MM.1S (cell line): ENCODE measurements around the gene DTD1.

Source experiments
- DNase-seq: peaks from one replicate; pipeline ENCODE4 v3.0.0-alpha.2; 2015
- H2AFZ ChIP-seq: fragments of 300-600 bp; sonication (generic); 2 replicates; pipeline ENCODE4 v1.6.0; 2016; ENCODE audit warnings: antibody characterized with exemption, low read length
- H3F3A ChIP-seq: fragments of 300-600 bp; sonication (generic); 2 replicates; pipeline ENCODE4 v1.6.1; 2016; ENCODE audit warnings: mild to moderate bottlenecking, antibody characterized with exemption, low read length, moderate library complexity, mixed read lengths; ENCODE audit not compliant: insufficient read depth
- H3K27ac ChIP-seq: fragments of 300-600 bp; sonication (generic); 2 replicates; pipeline ENCODE4 v1.5.1; 2016; ENCODE audit warnings: mild to moderate bottlenecking, low read length
- H3K27me3 ChIP-seq: fragments of 300-600 bp; sonication (generic); replicated peaks from 2 replicates; pipeline ENCODE4 v1.6.0; 2016; ENCODE audit warnings: low read length; ENCODE audit not compliant: insufficient read depth
- H3K36me3 ChIP-seq: fragments of 300-600 bp; sonication (generic); replicated peaks from 2 replicates; pipeline ENCODE4 v1.6.1; 2016; ENCODE audit warnings: mild to moderate bottlenecking, low read length, mixed read lengths; ENCODE audit not compliant: insufficient read depth
- H3K4me1 ChIP-seq: fragments of 300-600 bp; sonication (generic); 2 replicates; pipeline ENCODE4 v1.6.1; 2016; ENCODE audit warnings: low read length, mixed read lengths
- H3K4me2 ChIP-seq: fragments of 300-600 bp; sonication (generic); 2 replicates; pipeline ENCODE4 v1.6.0; 2016; ENCODE audit warnings: low read depth, low read length
- H3K4me3 ChIP-seq: fragments of 300-600 bp; sonication (generic); 2 replicates; pipeline ENCODE4 v1.5.1; 2016; ENCODE audit warnings: low read length, mixed read lengths
- H3K79me2 ChIP-seq: fragments of 300-600 bp; sonication (generic); 2 replicates; pipeline ENCODE4 v1.6.1; 2016; ENCODE audit warnings: mixed run types, low read length, mixed read lengths
- H3K9ac ChIP-seq: fragments of 300-600 bp; sonication (generic); 2 replicates; pipeline ENCODE4 v1.6.1; 2016; ENCODE audit warnings: low read length, mixed read lengths
- H3K9me2 ChIP-seq: fragments of 300-600 bp; sonication (generic); replicated peaks from 2 replicates; pipeline ENCODE4 v1.6.1; 2016; ENCODE audit warnings: mild to moderate bottlenecking, low read length, mixed read lengths; ENCODE audit not compliant: insufficient read depth
- H3K9me3 ChIP-seq: fragments of 300-600 bp; sonication (generic); replicated peaks from 2 replicates; pipeline ENCODE4 v1.6.1; 2016; ENCODE audit warnings: mild to moderate bottlenecking, low read length, mixed read lengths; ENCODE audit not compliant: insufficient read depth
- H4K20me1 ChIP-seq: fragments of 300-600 bp; sonication (generic); 2 replicates; pipeline ENCODE4 v1.6.1; 2016; ENCODE audit warnings: mild to moderate bottlenecking, low read length, moderate library complexity, mixed read lengths; ENCODE audit not compliant: insufficient read depth
- CTCF ChIP-seq: fragments of 300-600 bp; sonication (generic); IDR thresholded peaks from 2 replicates; pipeline ENCODE4 v1.5.1; 2016; ENCODE audit warnings: antibody characterized with exemption, low read length, mixed read lengths
- EZH2 ChIP-seq: fragments of 300-600 bp; sonication (generic); optimal IDR thresholded peaks from 2 replicates; pipeline ENCODE3; 2017; ENCODE audit warnings: low read depth, mild to moderate bottlenecking, antibody characterized with exemption, low read length, mixed read lengths
- EZH2phosphoT487 ChIP-seq: fragments of 300-600 bp; sonication (generic); IDR thresholded peaks from 2 replicates; pipeline ENCODE4 v1.6.1; 2018; ENCODE audit warnings: antibody characterized with exemption, low read length

The DTD1 gene

GRCh38 chr20:18727032-18727508 is 139.2 kb downstream of the DTD1 start:
- Histone ChIP-seq H3F3A (no peaks in the 10 kb centered on the region), H3K4me3 (no peak overlapping the region), H3K27ac (no peak overlapping the region), H3K9ac (no peak overlapping the region), H3K9me2 (no peaks in the 10 kb centered on the region), H3K79me2 (no peaks in the 10 kb centered on the region), H4K20me1 (no peaks in the 10 kb centered on the region), H3K36me3 (no peaks in the 10 kb centered on the region), H3K4me2 (no peak overlapping the region), H3K4me1 (peaks cover 23% of the 10 kb centered on the region), H3K27me3 (no peaks in the 10 kb centered on the region), H3K9me3 (no peaks in the 10 kb centered on the region), H2AFZ (no peak overlapping the region)
- TF ChIP-seq EZH2phosphoT487 (no peak), EZH2 (no peak), CTCF (no peak)
- no peak for DNase-seq

- Histone ChIP-seq H3K27ac (peak overlapping the region; percentile 12; the same call in 1 of the 2 replicates), H3K4me1 (peaks cover 23% of the 10 kb centered on the region), H3K36me3 (no peaks in the 10 kb centered on the region), H3K9me2 (no peaks in the 10 kb centered on the region), H3K79me2 (no peaks in the 10 kb centered on the region), H3K9ac (no peak overlapping the region), H4K20me1 (no peaks in the 10 kb centered on the region), H3K27me3 (no peaks in the 10 kb centered on the region), H2AFZ (no peak overlapping the region), H3K9me3 (no peaks in the 10 kb centered on the region), H3K4me3 (no peak overlapping the region), H3F3A (no peaks in the 10 kb centered on the region), H3K4me2 (peak overlapping the region; percentile 24)
- TF ChIP-seq CTCF, result no peak
- TF ChIP-seq EZH2, result no peak
- no peak for TF ChIP-seq EZH2phosphoT487
- peak; percentile 62 for DNase-seq
These were observed 140.5 kb downstream of the DTD1 start for GRCh38 chr20:18728165-18728869.

- Histone ChIP-seq H4K20me1 (no peaks in the 10 kb centered on the region), H3K79me2 (no peaks in the 10 kb centered on the region), H3K27ac (peak overlapping the region; percentile 12; the same call in 1 of the 2 replicates), H2AFZ (no peak overlapping the region), H3K4me3 (no peak overlapping the region), H3F3A (no peaks in the 10 kb centered on the region), H3K9ac (no peak overlapping the region), H3K27me3 (no peaks in the 10 kb centered on the region), H3K4me1 (peaks cover 23% of the 10 kb centered on the region), H3K36me3 (no peaks in the 10 kb centered on the region), H3K4me2 (peak overlapping the region; percentile 24; the same call in 1 of the 2 replicates), H3K9me3 (no peaks in the 10 kb centered on the region), H3K9me2 (no peaks in the 10 kb centered on the region)
- DNase-seq, result no peak
- no peak for TF ChIP-seq EZH2phosphoT487
- TF ChIP-seq CTCF, result no peak
- no peak for TF ChIP-seq EZH2
These were observed 141.0 kb downstream of the DTD1 start for GRCh38 chr20:18728870-18729224.
